PFSK-1 (cell line): ENCODE data around the gene GPRASP3.
A peak's percentile ranks its signal among the peaks of the same experiment; 100 is the strongest.

ENCODE experiments used
- FOXP2 ChIP-seq: optimal IDR thresholded peaks from 2 replicates; pipeline ENCODE3; 2011; ENCODE audit warnings: borderline replicate concordance, control low read depth, inconsistent platforms; ENCODE audit not compliant: insufficient read depth; ENCODE audit errors: extremely low read length, extremely low read depth
- POLR2AphosphoS5 ChIP-seq: IDR thresholded peaks from 2 replicates; pipeline ENCODE4 v1.6.1; 2012; ENCODE audit warnings: low read depth, mild to moderate bottlenecking, control low read depth, low read length, moderate library complexity
- REST ChIP-seq, 2 experiments: IDR thresholded peaks; 2 replicates each; pipeline versions ENCODE4 v1.6.1 to v1.8.0; 2011 to 2012; ENCODE audit warnings: low read depth in 2 of 2, low read length in 2 of 2, control low read depth in 1 of 2, inconsistent platforms in 1 of 2, mild to moderate bottlenecking in 1 of 2, moderate library complexity in 1 of 2; ENCODE audit not compliant: insufficient read depth in 1 of 2
- SIN3A ChIP-seq: IDR thresholded peaks from 2 replicates; pipeline ENCODE4 v1.6.1; 2012; ENCODE audit warnings: mild to moderate bottlenecking, low read length, moderate library complexity, borderline replicate concordance; ENCODE audit not compliant: insufficient read depth
- TAF1 ChIP-seq: IDR thresholded peaks from 2 replicates; pipeline ENCODE4 v1.6.1; 2012; ENCODE audit warnings: low read length, control low read depth, borderline replicate concordance; ENCODE audit not compliant: insufficient read depth

The GPRASP3 gene

DNA sequence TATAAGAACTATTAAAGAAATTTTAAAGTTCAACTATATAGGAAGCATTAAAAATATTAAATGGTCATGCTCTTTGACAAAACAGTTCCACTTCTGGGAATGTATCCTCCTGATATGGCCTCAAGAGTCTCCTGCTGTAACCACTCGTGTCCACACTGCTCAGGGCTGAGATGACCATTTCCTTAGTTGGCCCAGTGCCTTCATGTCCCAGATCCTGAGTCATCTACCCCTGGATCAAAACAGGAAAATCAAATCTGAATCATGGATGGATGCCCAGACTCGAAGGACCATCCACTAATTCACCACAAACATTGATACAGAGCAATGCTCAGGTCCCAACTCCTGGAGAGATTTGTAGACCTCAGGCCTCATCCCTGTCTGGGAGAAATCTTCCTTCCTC is 44.7 kb downstream of the GPRASP3 start:
- TF ChIP-seq POLR2AphosphoS5 = no peak
- TF ChIP-seq TAF1 = no peak
- TF ChIP-seq FOXP2 = no peak
- no peak for TF ChIP-seq REST (IDR thresholded peaks at IDR 0.05; ENCODE audit: insufficient read depth in 1 of 2, low read depth in 2 of 2, low read length in 2 of 2)
- TF ChIP-seq SIN3A = no peak

DNA sequence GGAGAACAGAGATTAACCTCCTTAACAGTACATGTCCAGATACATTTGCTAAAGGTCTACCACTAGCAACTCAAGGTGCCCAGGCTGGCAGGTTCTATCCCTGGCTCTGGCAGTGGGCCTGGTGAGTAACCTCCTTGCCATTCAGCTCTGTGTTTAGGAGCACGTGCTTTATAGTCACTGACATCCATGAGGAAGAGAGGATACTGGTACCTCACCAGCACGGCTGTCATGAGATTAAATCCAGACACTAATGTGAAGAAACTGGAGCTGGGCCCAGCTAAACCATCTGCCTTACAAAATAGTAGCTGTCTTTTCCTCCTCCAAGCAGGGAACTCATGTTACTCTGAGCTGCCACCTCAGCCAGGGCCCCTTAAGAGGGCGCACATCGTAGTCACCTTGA is 45.3 kb downstream of the GPRASP3 start:
- TF ChIP-seq REST (IDR thresholded peaks at IDR 0.05; ENCODE audit: insufficient read depth in 1 of 2, low read depth in 2 of 2, low read length in 2 of 2) (no peak), FOXP2 (no peak), SIN3A (no peak), POLR2AphosphoS5 (no peak), TAF1 (no peak)

DNA sequence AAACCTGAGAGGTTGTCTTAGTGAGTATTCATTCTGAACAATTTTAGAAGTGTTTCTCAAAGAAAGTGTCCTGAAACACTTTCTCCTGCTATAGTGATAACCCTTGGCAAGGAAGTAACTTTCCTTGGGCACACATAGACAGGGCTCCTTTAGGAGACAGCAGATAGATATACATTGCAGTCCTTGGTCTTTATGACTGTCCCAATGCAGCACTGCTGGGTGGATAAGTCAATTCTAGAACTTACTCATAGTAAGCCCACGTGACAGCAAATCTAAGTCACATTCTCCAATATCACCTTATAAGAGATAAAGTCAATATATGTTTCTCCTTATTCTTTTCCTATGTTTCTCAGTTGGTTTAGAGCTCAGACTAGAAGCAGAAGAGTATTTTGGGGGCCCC is 46.7 kb downstream of the GPRASP3 start:
- TF ChIP-seq POLR2AphosphoS5 (no peak), SIN3A (no peak), REST (IDR thresholded peaks at IDR 0.05; ENCODE audit: insufficient read depth in 1 of 2, low read depth in 2 of 2, low read length in 2 of 2) (no peak), FOXP2 (no peak), TAF1 (no peak)

DNA sequence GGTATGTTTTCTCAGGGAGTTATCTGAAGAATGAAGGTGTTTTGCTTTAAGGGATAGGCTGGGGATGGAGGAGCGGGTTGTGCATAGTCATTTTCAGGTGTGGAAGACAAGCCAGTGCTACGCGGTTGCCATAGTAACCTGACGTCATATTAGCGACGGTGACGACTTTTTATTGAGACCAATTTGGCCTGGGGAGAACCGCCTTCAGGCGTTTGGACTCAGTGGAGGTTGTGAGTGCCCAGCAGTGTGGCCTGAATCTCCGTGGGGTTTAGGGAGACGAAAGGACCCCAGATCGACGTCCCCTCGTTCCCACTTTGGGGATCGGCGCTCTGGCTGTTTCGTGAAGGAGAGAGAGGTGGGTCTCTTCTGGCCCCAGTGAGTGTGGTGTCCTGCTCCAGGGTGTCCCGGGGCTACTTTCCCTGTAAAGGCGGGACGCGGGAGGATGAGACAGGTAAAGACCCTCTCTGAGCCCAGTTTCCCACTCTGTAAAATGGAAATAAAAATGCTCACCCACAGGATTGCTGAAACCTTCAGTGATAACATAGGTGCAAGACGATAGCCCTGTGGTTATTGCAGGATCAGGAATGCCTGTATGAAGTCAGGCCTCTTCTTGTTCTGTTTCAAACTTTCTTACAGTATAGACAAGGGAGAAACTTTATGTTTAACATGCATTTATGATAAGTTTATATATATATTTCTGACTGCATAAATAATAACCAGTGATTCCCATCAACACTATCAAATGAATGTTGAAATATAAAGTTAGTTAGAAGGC is 48.6 kb downstream of the GPRASP3 start:
- TF ChIP-seq SIN3A (peak; percentile 23; the same call in 1 of the 2 replicates), REST (IDR thresholded peaks at IDR 0.05; ENCODE audit: insufficient read depth in 1 of 2, low read depth in 2 of 2, low read length in 2 of 2) (no peak), POLR2AphosphoS5 (peak; percentile 77), FOXP2 (no peak), TAF1 (0 out of 2 replicates have a peak, but pooled peaks have one; percentile 35)
